Nephron (organoid): ENCODE data around the gene RSPO1.
A peak's percentile ranks its signal among the peaks of the same experiment; 100 is the strongest.

Experiments
- H3K27ac Mint-ChIP-seq, 3 experiments: 2 replicates each; pipeline ENCODE4 v1.8.0; 2020; ENCODE audit warnings: mixed read lengths in 3 of 3, mild to moderate bottlenecking in 2 of 3, moderate library complexity in 1 of 3
- H3K27me3 Mint-ChIP-seq: 2 replicates; pipeline ENCODE4 v1.8.0; 2021; ENCODE audit warnings: low read depth, mild to moderate bottlenecking, moderate library complexity, mixed read lengths
- H3K36me3 Mint-ChIP-seq: 2 replicates; pipeline ENCODE4 v1.8.0; 2020; ENCODE audit warnings: low read depth, mixed read lengths
- H3K4me1 Mint-ChIP-seq: 2 replicates; pipeline ENCODE4 v1.8.0; 2020; ENCODE audit warnings: mixed read lengths
- H3K4me3 Mint-ChIP-seq, 3 experiments: 2 replicates each; pipeline ENCODE4 v1.8.0; 2020; ENCODE audit warnings: mild to moderate bottlenecking in 3 of 3, mixed read lengths in 3 of 3, moderate library complexity in 2 of 3
- H3K9me3 Mint-ChIP-seq: 2 replicates; pipeline ENCODE4 v1.8.0; 2020; ENCODE audit warnings: mixed read lengths
- CTCF ChIP-seq, 3 experiments: fragments of 200-600 bp; sonication (generic); IDR thresholded peaks; one replicate each; pipeline ENCODE4 v1.5.0; 2021; ENCODE audit warnings: antibody characterized with exemption in 3 of 3; ENCODE audit not compliant: unreplicated experiment in 3 of 3

RSPO1 gene

GRCh38 chr1:37653906-37654305, 19.2 kb upstream of the RSPO1 start:
- Mint-ChIP-seq H3K27me3 (peaks cover 22% of the 10 kb centered on the region), H3K27ac (no peak overlapping the region), H3K4me3 (no peak overlapping the region), H3K36me3 (no peaks in the 10 kb centered on the region), H3K9me3 (no peaks in the 10 kb centered on the region), H3K4me1 (peaks cover 18% of the 10 kb centered on the region)
- no peak for TF ChIP-seq CTCF (IDR thresholded peaks at IDR 0.05; ENCODE audit: unreplicated experiment in 3 of 3)

- H3K4me1 Mint-ChIP-seq, result peaks cover 17% of the 10 kb centered on the region
- no peak overlapping the region for H3K4me3 Mint-ChIP-seq
- TF ChIP-seq CTCF (IDR thresholded peaks at IDR 0.05; ENCODE audit: unreplicated experiment in 3 of 3), result no peak
- H3K27ac Mint-ChIP-seq, result no peak overlapping the region
- H3K9me3 Mint-ChIP-seq, result no peaks in the 10 kb centered on the region
- no peaks in the 10 kb centered on the region for H3K36me3 Mint-ChIP-seq
- H3K27me3 Mint-ChIP-seq, result peaks cover 27% of the 10 kb centered on the region
Measured at GRCh38 chr1:37652976-37653375, 18.3 kb upstream of the RSPO1 start.

GRCh38 chr1:37651803-37652202, 17.1 kb upstream of the RSPO1 start:
- TF ChIP-seq CTCF (IDR thresholded peaks at IDR 0.05; ENCODE audit: unreplicated experiment in 3 of 3), result no peak
- Mint-ChIP-seq H3K27ac (peak overlapping the region in 2 of 3 experiments; percentile 32 to 67), H3K9me3 (no peaks in the 10 kb centered on the region), H3K4me3 (peak overlapping the region in 1 of 3 experiments; percentile 1), H3K4me1 (peaks cover 13% of the 10 kb centered on the region), H3K27me3 (peaks cover 19% of the 10 kb centered on the region), H3K36me3 (no peaks in the 10 kb centered on the region)

- no peaks in the 10 kb centered on the region for H3K36me3 Mint-ChIP-seq
Measured at GRCh38 chr1:37650721-37651120, 16.0 kb upstream of the RSPO1 start.

GRCh38 chr1:37650173-37650572, 15.5 kb upstream of the RSPO1 start:
- no peak for TF ChIP-seq CTCF (IDR thresholded peaks at IDR 0.05; ENCODE audit: unreplicated experiment in 3 of 3)
- Mint-ChIP-seq H3K27me3 (peaks cover 29% of the 10 kb centered on the region), H3K36me3 (no peaks in the 10 kb centered on the region), H3K27ac (peak overlapping the region in 2 of 3 experiments; percentile 11 to 15), H3K4me3 (no peak overlapping the region), H3K4me1 (peaks cover 13% of the 10 kb centered on the region), H3K9me3 (no peaks in the 10 kb centered on the region)

More at GRCh38 chr1:37650721-37651120, 16.0 kb upstream of the RSPO1 start:
- Mint-ChIP-seq H3K4me1 (peaks cover 13% of the 10 kb centered on the region), H3K9me3 (no peaks in the 10 kb centered on the region), H3K4me3 (no peak overlapping the region), H3K27me3 (peaks cover 29% of the 10 kb centered on the region), H3K27ac (no peak overlapping the region)
- TF ChIP-seq CTCF (IDR thresholded peaks at IDR 0.05; ENCODE audit: unreplicated experiment in 3 of 3), result no peak

- Mint-ChIP-seq H3K4me3 (no peak overlapping the region), H3K9me3 (no peaks in the 10 kb centered on the region), H3K36me3 (no peaks in the 10 kb centered on the region), H3K27ac (no peak overlapping the region), H3K4me1 (peaks cover 13% of the 10 kb centered on the region), H3K27me3 (peaks cover 34% of the 10 kb centered on the region)
- no peak for TF ChIP-seq CTCF (IDR thresholded peaks at IDR 0.05; ENCODE audit: unreplicated experiment in 3 of 3)
Measured at GRCh38 chr1:37647281-37647680, 12.6 kb upstream of the RSPO1 start.
